Right atrium auricular region (tissue), 2 donors: ENCODE results near the gene RAB3C. TPM values are rescaled to one million over a fixed set of nuclear protein-coding genes. Genes with fewer than 3 reads are reported as not detected.

Experiments used
- DNase-seq: peaks from one replicate; pipeline ENCODE4 v3.0.0-alpha.2; 2019; ENCODE audit warnings: low spot score
- H3K27ac ChIP-seq, 2 donors: fragments of 200-600 bp; sonication (generic); 1 replicate in 1 of 2; 2 replicates in 1 of 2; pipeline ENCODE4 v1.5.1; 2016 to 2019
- H3K27me3 ChIP-seq, 2 donors: fragments of 200-600 bp; sonication (generic); one replicate each; pipeline versions ENCODE4 v1.5.1 to v1.6.0; 2017 to 2019
- H3K36me3 ChIP-seq: fragments of 200-600 bp; sonication (generic); one replicate; pipeline ENCODE4 v1.5.1; 2016
- H3K4me1 ChIP-seq, 2 donors: fragments of 200-600 bp; sonication (generic); one replicate each; pipeline versions ENCODE4 v1.5.1 to v1.6.0; 2017 to 2019
- H3K4me3 ChIP-seq, 2 donors: fragments of 200-600 bp; sonication (generic); 1 replicate in 1 of 2; 2 replicates in 1 of 2; pipeline ENCODE4 v1.5.1; 2017 to 2019; ENCODE audit warnings: mild to moderate bottlenecking in 1 of 2, moderate library complexity in 1 of 2
- H3K9me3 ChIP-seq, 2 donors: fragments of 200-600 bp; sonication (generic); one replicate each; pipeline ENCODE4 v1.5.1; 2019
- CTCF ChIP-seq, 2 donors: fragments of 200-600 bp; sonication (generic); IDR thresholded peaks; one replicate each; pipeline ENCODE4 v1.5.1; 2019; ENCODE audit warnings: antibody characterized with exemption in 2 of 2
- total RNA-seq, 2 donors: library from RNA; depleted of rRNA; stranded (reverse); fragments of >200 nt; gene quantifications; one replicate each; pipeline ENCODE4 v1.1.0, GENCODE V29; 2016

The RAB3C gene
- total RNA-seq, 2 donors from 2014 or later = 0.07 to 0.16 TPM

- no peak for DNase-seq
- no peaks in the 10 kb centered on the region for H3K9me3 ChIP-seq
- no peaks in the 10 kb centered on the region for H3K27me3 ChIP-seq
- H3K36me3 ChIP-seq = no peaks in the 10 kb centered on the region
- H3K27ac ChIP-seq = no peak overlapping the region
- H3K4me3 ChIP-seq = no peak overlapping the region
- no peaks in the 10 kb centered on the region for H3K4me1 ChIP-seq
- TF ChIP-seq CTCF (IDR thresholded peaks at IDR 0.05) = no peak
These were observed 91.8 kb downstream of the RAB3C start for GRCh38 chr5:58674711-58675110.

GRCh38 chr5:58675341-58675740 lies 92.5 kb downstream of the RAB3C start:
- H3K27ac ChIP-seq = no peak overlapping the region
- DNase-seq = no peak
- H3K36me3 ChIP-seq = no peaks in the 10 kb centered on the region
- TF ChIP-seq CTCF (IDR thresholded peaks at IDR 0.05) = no peak
- no peaks in the 10 kb centered on the region for H3K9me3 ChIP-seq
- no peak overlapping the region for H3K4me3 ChIP-seq
- H3K4me1 ChIP-seq = no peaks in the 10 kb centered on the region
- no peaks in the 10 kb centered on the region for H3K27me3 ChIP-seq

GRCh38 chr5:58677650-58678049 lies 94.8 kb downstream of the RAB3C start:
- no peak overlapping the region for H3K4me3 ChIP-seq
- TF ChIP-seq CTCF (IDR thresholded peaks at IDR 0.05) = no peak
- no peaks in the 10 kb centered on the region for H3K4me1 ChIP-seq
- no peaks in the 10 kb centered on the region for H3K36me3 ChIP-seq
- DNase-seq = no peak
- H3K27ac ChIP-seq = no peak overlapping the region
- H3K9me3 ChIP-seq = no peaks in the 10 kb centered on the region
- H3K27me3 ChIP-seq = no peaks in the 10 kb centered on the region

- no peaks in the 10 kb centered on the region for H3K36me3 ChIP-seq
- no peak overlapping the region for H3K27ac ChIP-seq
- no peak for TF ChIP-seq CTCF (IDR thresholded peaks at IDR 0.05)
- H3K9me3 ChIP-seq = no peaks in the 10 kb centered on the region
- H3K27me3 ChIP-seq = no peaks in the 10 kb centered on the region
- no peak for DNase-seq
- H3K4me3 ChIP-seq = no peak overlapping the region
- no peaks in the 10 kb centered on the region for H3K4me1 ChIP-seq
These were observed 97.6 kb downstream of the RAB3C start for GRCh38 chr5:58680503-58680902.

GRCh38 chr5:58681943-58682342 lies 99.1 kb downstream of the RAB3C start:
- Histone ChIP-seq H3K4me1 (no peaks in the 10 kb centered on the region), H3K36me3 (no peaks in the 10 kb centered on the region), H3K27ac (no peak overlapping the region), H3K27me3 (no peaks in the 10 kb centered on the region), H3K4me3 (no peak overlapping the region), H3K9me3 (no peaks in the 10 kb centered on the region)
- no peak for TF ChIP-seq CTCF (IDR thresholded peaks at IDR 0.05)
- no peak for DNase-seq

- no peak for TF ChIP-seq CTCF (IDR thresholded peaks at IDR 0.05)
- H3K4me1 ChIP-seq = no peaks in the 10 kb centered on the region
- H3K4me3 ChIP-seq = no peak overlapping the region
- H3K27me3 ChIP-seq = no peaks in the 10 kb centered on the region
- H3K9me3 ChIP-seq = no peaks in the 10 kb centered on the region
- H3K27ac ChIP-seq = no peak overlapping the region
- H3K36me3 ChIP-seq = no peaks in the 10 kb centered on the region
- no peak for DNase-seq
These were observed 100.7 kb downstream of the RAB3C start for GRCh38 chr5:58683567-58683966.
